ENCODE data around the gene TANC1.

- TF ChIP-seq POLR2A (IDR thresholded peaks at IDR 0.05) (no peak), POLR2AphosphoS5 (IDR thresholded peaks at IDR 0.05) (no peak), CTCF (IDR thresholded peaks at IDR 0.05) (no peak)
These were observed 200.7 kb downstream of the TANC1 start for GRCh38 chr2:159169187-159169586.
